HepG2 (cell line): ENCODE results near the gene LST1. TPM values are rescaled to one million over a fixed set of nuclear protein-coding genes. Genes with fewer than 3 reads are reported as not detected.

Experiments
- CSRNP1 ChIP-seq: sonication (generic); formaldehyde crosslinking; IDR thresholded peaks from 2 replicates; pipeline ENCODE4 v1.8.1; 2023; ENCODE audit warnings: mild to moderate bottlenecking, missing genetic modification reagents
- ETV6 ChIP-seq: sonication (generic); formaldehyde crosslinking; conservative IDR thresholded peaks from 2 replicates; pipeline ENCODE4 v1.4.0; 2020; ENCODE audit warnings: missing genetic modification reagents
- GATAD2A ChIP-seq: IDR thresholded peaks from 2 replicates; pipeline ENCODE4 v1.6.1; 2016
- GLI4 ChIP-seq: sonication (generic); formaldehyde crosslinking; IDR thresholded peaks from 2 replicates; pipeline ENCODE4 v1.5.1; 2020; ENCODE audit warnings: missing genetic modification reagents, mild to moderate bottlenecking, moderate library complexity, borderline replicate concordance
- HDAC1 ChIP-seq: sonication (generic); formaldehyde crosslinking; IDR thresholded peaks from 2 replicates; pipeline ENCODE4 v1.5.1; 2020; ENCODE audit warnings: mild to moderate bottlenecking, missing genetic modification reagents
- KAT8 ChIP-seq: IDR thresholded peaks from 2 replicates; pipeline ENCODE4 v1.6.1; 2016; ENCODE audit warnings: missing genetic modification reagents, missing compliant biosample characterization
- KDM1A ChIP-seq: IDR thresholded peaks from 2 replicates; pipeline ENCODE4 v1.6.1; 2016; ENCODE audit warnings: missing compliant biosample characterization
- NFE2L2 ChIP-seq: fragments of 150-350 bp; IDR thresholded peaks from 2 replicates; pipeline ENCODE4 v1.6.1; 2014; ENCODE audit warnings: low read length
- NFKB2 ChIP-seq: sonication (generic); formaldehyde crosslinking; IDR thresholded peaks from 2 replicates; pipeline ENCODE4 v1.4.0; 2020; ENCODE audit warnings: missing genetic modification reagents, borderline replicate concordance
- NR2F6 ChIP-seq, 2 experiments: IDR thresholded peaks; 2 replicates each; pipeline ENCODE4 v1.6.1; 2016; ENCODE audit warnings: antibody characterized with exemption in 1 of 2, mild to moderate bottlenecking in 1 of 2
- RORA ChIP-seq: sonication (generic); formaldehyde crosslinking; IDR thresholded peaks from 2 replicates; pipeline ENCODE4 v1.5.0; 2020; ENCODE audit warnings: mild to moderate bottlenecking, missing genetic modification reagents, moderate library complexity
- RXRA ChIP-seq: sonication (generic); formaldehyde crosslinking; IDR thresholded peaks from 2 replicates; pipeline ENCODE4 v1.5.1; 2020; ENCODE audit warnings: missing genetic modification reagents
- TBX3 ChIP-seq: fragments of 450-650 bp; IDR thresholded peaks from 2 replicates; pipeline ENCODE4 v1.6.1; 2017; ENCODE audit warnings: antibody characterized with exemption, mild to moderate bottlenecking, inconsistent platforms, borderline replicate concordance
- ZBTB14 ChIP-seq: sonication (generic); formaldehyde crosslinking; IDR thresholded peaks from 2 replicates; pipeline ENCODE4 v1.4.0; 2020; ENCODE audit warnings: missing genetic modification reagents
- ZBTB46 ChIP-seq: sonication (generic); formaldehyde crosslinking; IDR thresholded peaks from 2 replicates; pipeline ENCODE4 v1.4.0; 2020; ENCODE audit warnings: mild to moderate bottlenecking, missing genetic modification reagents, borderline replicate concordance
- ZC3H13 ChIP-seq: sonication (generic); formaldehyde crosslinking; IDR thresholded peaks from 2 replicates; pipeline ENCODE4 v1.8.1; 2023; ENCODE audit warnings: mild to moderate bottlenecking, missing genetic modification reagents, moderate library complexity
- ZNF17 ChIP-seq: sonication (generic); formaldehyde crosslinking; IDR thresholded peaks from 2 replicates; pipeline ENCODE4 v1.5.0; 2020; ENCODE audit warnings: mild to moderate bottlenecking, missing genetic modification reagents
- ZNF362 ChIP-seq: sonication (generic); formaldehyde crosslinking; IDR thresholded peaks from 2 replicates; pipeline ENCODE4 v1.4.0; 2020; ENCODE audit warnings: missing genetic modification reagents, mild to moderate bottlenecking, borderline replicate concordance
- ZNF512B ChIP-seq: sonication (generic); formaldehyde crosslinking; IDR thresholded peaks from 2 replicates; pipeline ENCODE4 v1.5.1; 2020; ENCODE audit warnings: missing genetic modification reagents, mild to moderate bottlenecking, borderline replicate concordance
- ZNF816 ChIP-seq: sonication (generic); formaldehyde crosslinking; IDR thresholded peaks from 2 replicates; pipeline ENCODE4 v1.8.0; 2022; ENCODE audit warnings: missing genetic modification reagents, mild to moderate bottlenecking, borderline replicate concordance
- ZNF879 ChIP-seq: sonication (generic); formaldehyde crosslinking; IDR thresholded peaks from 2 replicates; pipeline ENCODE4 v1.8.1; 2023; ENCODE audit warnings: missing genetic modification reagents
- ZSCAN25 ChIP-seq: sonication (generic); formaldehyde crosslinking; IDR thresholded peaks from 2 replicates; pipeline ENCODE4 v1.8.0; 2022; ENCODE audit warnings: mild to moderate bottlenecking, missing genetic modification reagents
- polyA plus RNA-seq, 8 experiments: library from polyadenylated mRNA; depleted of rRNA in 3 of 8; stranded (reverse) in 7 of 8; unstranded in 1 of 8; fragments of >200 nt; fragmentation: Illumina TruSeq in 4 of 8; extraction: Trizol in 4 of 8; gene quantifications; 2 replicates each; pipeline versions ENCODE4 v1.2.1 to v1.2.3, GENCODE V29; 2011 to 2016; ENCODE audit warnings: low read depth in 4 of 8, missing spikeins in 1 of 8, mixed read lengths in 1 of 8; ENCODE audit not compliant: insufficient read depth in 1 of 8
- total RNA-seq, 5 experiments: library from RNA; depleted of rRNA; stranded (reverse); fragments of >200 nt; fragmentation: Illumina TruSeq; extraction: Trizol; gene quantifications; 2 replicates each; pipeline ENCODE4 v1.2.3, GENCODE V29; 2016; ENCODE audit warnings: low read depth in 1 of 5

The LST1 gene
- total and polyA plus RNA-seq, 2 of the 13 experiments (the other 11 are each of a cell fraction or from before 2014, with no cell fraction given), result not detected

- TF ChIP-seq CSRNP1 (CRISPR knock-in tag) (0 out of 2 replicates have a peak, but pooled peaks have one; percentile 44), ZSCAN25 (CRISPR knock-in tag) (peak; percentile 52), RXRA (CRISPR knock-in tag) (0 out of 2 replicates have a peak, but pooled peaks have one; percentile 25), ZNF816 (CRISPR knock-in tag) (no peak), ZNF17 (CRISPR knock-in tag) (no peak), ZC3H13 (CRISPR knock-in tag) (no peak), KDM1A (CRISPR knock-in tag) (no peak), GATAD2A (no peak), NFE2L2 (no peak), ZBTB46 (CRISPR knock-in tag) (no peak), TBX3 (no peak), NFKB2 (CRISPR knock-in tag) (peak; percentile 37; the same call in 1 of the 2 replicates), ZBTB14 (CRISPR knock-in tag) (no peak), HDAC1 (peak; percentile 38; the same call in 1 of the 2 replicates), KAT8 (no peak), ZNF879 (CRISPR knock-in tag) (no peak), ZNF512B (CRISPR knock-in tag) (peak; percentile 19; the same call in 1 of the 2 replicates), ZNF362 (CRISPR knock-in tag) (peak; percentile 75; the same call in 1 of the 2 replicates), ETV6 (CRISPR knock-in tag) (no peak), GLI4 (CRISPR knock-in tag) (0 out of 2 replicates have a peak, but pooled peaks have one; percentile 55), RORA (CRISPR knock-in tag) (no peak), NR2F6 (IDR thresholded peaks at IDR 0.05) (peak; percentile 18; the same call in 1 of the 2 replicates), NR2F6 (CRISPR knock-in tag; IDR thresholded peaks at IDR 0.05) (no peak; the same call in 1 of the 2 replicates)
Measured at GRCh38 chr6:31614075-31614619, 28.1 kb downstream of the LST1 start (continued).
